Heart right ventricle (tissue), 16 donors: ENCODE results near the gene LEMD3. TPM values are rescaled to one million over a fixed set of nuclear protein-coding genes. Genes with fewer than 3 reads are reported as not detected.

Experiments used
- ATAC-seq, 8 donors: fragments of 200-7000 bp; cut with Tn5 transposase; one replicate each; pipeline ENCODE4 v1.9.1; 2020; ENCODE audit warnings: mild to moderate bottlenecking in 8 of 8, moderate library complexity in 8 of 8, moderate number of reproducible peaks in 1 of 8
- DNase-seq, 2 donors: peaks; one replicate each; pipeline ENCODE4 v3.0.0-alpha.2; 2020
- H3K27ac ChIP-seq, 10 donors: fragments of 200-600 bp; sonication (generic) in 2 of 10; one replicate each; pipeline versions ENCODE4 v1.5.0 to v1.8.0; 2020 to 2022; ENCODE audit warnings: mild to moderate bottlenecking in 3 of 10
- H3K27me3 ChIP-seq, 7 donors: fragments of 200-600 bp; one replicate each; pipeline ENCODE4 v1.8.0; 2021 to 2022; ENCODE audit warnings: mild to moderate bottlenecking in 2 of 7
- H3K36me3 ChIP-seq, 9 donors: fragments of 200-600 bp; sonication (generic) in 1 of 9; one replicate each; pipeline versions ENCODE4 v1.5.0 to v1.8.0; 2020 to 2022; ENCODE audit warnings: mild to moderate bottlenecking in 2 of 9
- H3K4me1 ChIP-seq, 9 donors: fragments of 200-600 bp; sonication (generic) in 1 of 9; one replicate each; pipeline versions ENCODE4 v1.5.0 to v1.8.0; 2020 to 2022; ENCODE audit warnings: mild to moderate bottlenecking in 4 of 9
- H3K4me3 ChIP-seq, 10 donors: fragments of 200-600 bp; sonication (generic) in 2 of 10; one replicate each; pipeline versions ENCODE4 v1.5.0 to v1.8.0; 2020 to 2022; ENCODE audit warnings: mild to moderate bottlenecking in 7 of 10, moderate library complexity in 2 of 10
- H3K9me3 ChIP-seq, 11 donors: fragments of 200-600 bp in 10 of 11; sonication (generic) in 2 of 11; one replicate each; pipeline versions ENCODE4 v1.5.0 to v1.8.0; 2013 to 2022; ENCODE audit warnings: mild to moderate bottlenecking in 2 of 11, control low read depth in 1 of 11, moderate library complexity in 1 of 11
- CTCF ChIP-seq, 9 donors: fragments of 200-600 bp; sonication (generic) in 2 of 9; IDR thresholded peaks; one replicate each; pipeline versions ENCODE4 v1.5.0 to v1.8.0; 2021 to 2022; ENCODE audit warnings: antibody characterized with exemption in 9 of 9, mild to moderate bottlenecking in 5 of 9, moderate library complexity in 1 of 9
- WGBS, 2 donors: extraction: QIAGEN DNeasy Blood & Tissue Kit; methylation state at CpG; one replicate each; pipeline ENCODE4 v1.1.7; 2013; ENCODE audit warnings: inconsistent platforms in 1 of 2; 5-methylcytosine and 5-hydroxymethylcytosine counted together
- intact Hi-C, 10 donors: fragments of 100-400 bp; cut with DNase I; formaldehyde crosslinking; loops; one replicate each; pipeline versions ENCODE4 v1.11.1 to v1.14.2; 2022
- polyA plus RNA-seq, 2 donors: library from polyadenylated mRNA; stranded (reverse); fragments of 200-250 nt; gene quantifications; one replicate each; pipeline ENCODE4 v1.2.3, GENCODE V29; 2013
- total RNA-seq, 10 donors: library from RNA; stranded (reverse); fragmentation: NEBNext Ultra II Directional in 3 of 10; extraction: Animal tissue kit (Norgen Biotek cat#: 25700) in 3 of 10; gene quantifications; one replicate each; pipeline versions ENCODE4 v1.2.1 to v1.2.4, GENCODE V29; 2021 to 2023
- donor health status: Arrhythmogenic right ventricular cardiomyopathy.
- donor health status: ischemic (EF 13 %, LVEDD 7.1; RV severe dilation, severe dysfunction).
- donor health status: healthy with polysubstance abuse.
- donor health status: DM: no; HTN: yes; CAD: no.
- donor health status: DM: no; HTN: no; CAD: no.
- donor health status: ischemic (EF 25% LVEDD 6.9; RV normal size, moderate dysfunction).
- donor health status: ischemic (EF 25% LVEDD 5.7; RV mildly dilated, moderate dysfunction).
- donor health status: healthy.
- donor health status: DM: yes; HTN: yes; CAD: no.
- donor health status: Ischemic cardiomyopathy.
- donor health status: ischemic (EF 35%, LVEDD 5.7; RV mildly dilated, moderate dysfunction).
- donor health status: nonischemic (EF 11% LVEDD 7.7; RV severe dilation, severe dysfunction).
- donor health status: DM: yes; HTN: yes; CAD: no.
- donor health status: PGD.
- donor health status: ischemic (EF 29% LVEDD 5.4; RV normal size, mild dysfunction).
- donor health status: nonischemic (EF 23%, LVEDD 6.1; RV moderate dilation, normal function).

The LEMD3 gene
- total and polyA plus RNA-seq, 12 donors = 4.5 to 16.3 (median 11.9) TPM

GRCh38 chr12:65126482-65126881 lies 42.9 kb upstream of the LEMD3 start:
- Histone ChIP-seq H3K9me3 (no peaks in the 10 kb centered on the region), H3K4me1 (peaks cover 0 to 4% (median 1%) of the 10 kb centered on the region in 9 donors), H3K27me3 (peaks cover 6 to 83% (median 60%) of the 10 kb centered on the region in 7 donors), H3K27ac (no peak overlapping the region), H3K4me3 (no peak overlapping the region), H3K36me3 (no peaks in the 10 kb centered on the region)
- intact Hi-C loops = loop anchor here in 3 of 10 donors (10.0 kb wide), 3 partner anchors 232 to 322 kb away; no protein-coding TSS in a partner anchor
- DNase-seq = no peak
- TF ChIP-seq CTCF (IDR thresholded peaks at IDR 0.05) = no peak
- ATAC-seq = no peak
- WGBS, 2 donors = 37 to 46% methylated on average over 5 of the region's 5 CpGs

GRCh38 chr12:65133879-65134278 lies 35.5 kb upstream of the LEMD3 start:
- Histone ChIP-seq H3K4me1 (peaks cover 0 to under 1% (median 0%) of the 10 kb centered on the region in 9 donors), H3K4me3 (no peak overlapping the region), H3K9me3 (peaks cover 0 to 10% (median 0%) of the 10 kb centered on the region in 11 donors), H3K27ac (no peak overlapping the region), H3K27me3 (peaks cover 0 to 24% (median 14%) of the 10 kb centered on the region in 7 donors), H3K36me3 (no peaks in the 10 kb centered on the region)
- TF ChIP-seq CTCF (IDR thresholded peaks at IDR 0.05) = no peak
- intact Hi-C loops = no loop called here
- DNase-seq (no peak), ATAC-seq (no peak)

DNA sequence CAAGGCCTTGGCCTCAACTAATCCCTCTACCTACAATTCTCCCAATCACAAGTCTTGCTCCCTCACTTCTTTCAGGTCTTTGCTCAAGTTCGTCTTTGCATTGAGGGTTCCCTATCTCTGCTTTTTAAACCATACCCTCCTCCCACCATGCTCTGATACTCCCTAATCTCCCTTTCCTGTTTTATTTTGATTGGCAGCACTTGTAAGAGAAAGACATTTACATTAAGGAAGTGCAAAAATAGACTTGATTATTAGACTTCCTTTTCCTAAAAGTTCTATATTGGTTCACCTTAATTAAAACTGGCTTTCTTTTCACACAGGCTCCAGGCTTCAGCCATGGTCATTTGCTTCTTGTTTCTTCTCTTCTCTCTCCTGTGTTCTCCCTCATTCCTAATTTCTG lies 30.0 kb upstream of the LEMD3 start:
- ATAC-seq (no peak), DNase-seq (no peak)
- intact Hi-C loops = no loop called here
- Histone ChIP-seq H3K27ac (no peak overlapping the region), H3K4me1 (peaks cover 0 to 14% (median 0%) of the 10 kb centered on the region in 9 donors), H3K36me3 (no peaks in the 10 kb centered on the region), H3K9me3 (peaks cover 0 to 10% (median 0%) of the 10 kb centered on the region in 11 donors), H3K4me3 (no peak overlapping the region), H3K27me3 (peaks cover 0 to 16% (median 0%) of the 10 kb centered on the region in 7 donors)
- 26 to 32% methylated on average over 1 of the region's 1 CpG for WGBS, 2 donors
- no peak for TF ChIP-seq CTCF (IDR thresholded peaks at IDR 0.05)

- WGBS, 2 donors = 87 to 89% methylated on average over 1 of the region's 1 CpG
- intact Hi-C loops = no loop called here
Observed at GRCh38 chr12:65140738-65141137, 28.6 kb upstream of the LEMD3 start.

More at GRCh38 chr12:65140738-65141137, 28.6 kb upstream of the LEMD3 start:
- Histone ChIP-seq H3K36me3 (no peaks in the 10 kb centered on the region), H3K4me1 (peaks cover 0 to 14% (median 0%) of the 10 kb centered on the region in 9 donors), H3K27ac (no peak overlapping the region), H3K27me3 (peaks cover 0 to 16% (median 0%) of the 10 kb centered on the region in 7 donors), H3K4me3 (no peak overlapping the region), H3K9me3 (peaks cover 0 to 8% (median 0%) of the 10 kb centered on the region in 11 donors)
- DNase-seq (no peak), ATAC-seq (no peak)
- TF ChIP-seq CTCF (IDR thresholded peaks at IDR 0.05) = no peak
